Endothelial cell of umbilical vein (primary cell): ENCODE data around the gene FUT2. TPM values are rescaled to one million over a fixed set of nuclear protein-coding genes. Genes with fewer than 3 reads are reported as not detected.

Source experiments
- BruUV-seq: library from RNA; stranded (reverse); fragments of 400-500 nt; replicated peaks from 2 replicates; lab custom pipeline; 2021; lab: Mats Ljungman, UMichigan
- CTCF ChIA-PET: fragments of 300-600, 350-600 bp; sonication (Branson Sonifier 250); formaldehyde crosslinking; loops from one replicate; lab custom pipeline; 2021; ENCODE audit warnings: antibody characterized with exemption, inconsistent platforms; lab: Charles Lee
- POLR2A ChIA-PET: fragments of 300-600, 350-600 bp; sonication (Branson Sonifier 250); formaldehyde crosslinking; loops from one replicate; lab custom pipeline; 2021; ENCODE audit warnings: antibody characterized with exemption, inconsistent platforms; lab: Charles Lee
- DNase-seq: peaks from one replicate; pipeline ENCODE4 v3.0.0-alpha.2; 2011; ENCODE audit warnings: low read depth, low spot score
- FAIRE-seq: peaks from 2 replicates; lab custom pipeline; 2011; peaks lifted over from hg19 to GRCh38; lab: Jason Lieb, UNC
- H2AFZ ChIP-seq: 2 replicates; pipeline ENCODE4 v1.6.0; 2012; ENCODE audit warnings: low read depth, low read length, control low read depth, inconsistent platforms
- H3K27ac ChIP-seq: 2 replicates; pipeline ENCODE4 v1.5.1; 2011; ENCODE audit warnings: low read depth, mild to moderate bottlenecking, control low read depth, low read length, moderate library complexity; ENCODE audit not compliant: insufficient read depth
- H3K27me3 ChIP-seq, 2 experiments: 2 replicates each; pipeline versions ENCODE4 v1.6.0 to v1.6.1; 2011; ENCODE audit warnings: low read length in 2 of 2, mixed read lengths in 1 of 2; ENCODE audit not compliant: control insufficient read depth in 2 of 2, insufficient read depth in 2 of 2
- H3K36me3 ChIP-seq, 2 experiments: 2 replicates in 1 of 2; 3 replicates in 1 of 2; pipeline ENCODE4 v1.5.1; 2011; ENCODE audit warnings: low read length in 2 of 2, mild to moderate bottlenecking in 1 of 2, moderate library complexity in 1 of 2; ENCODE audit not compliant: control insufficient read depth in 2 of 2, insufficient read depth in 2 of 2; ENCODE audit errors: extremely low read depth in 1 of 2
- H3K4me1 ChIP-seq: 3 replicates; pipeline ENCODE4 v1.5.1; 2011; ENCODE audit warnings: mild to moderate bottlenecking, low read length; ENCODE audit not compliant: control insufficient read depth, insufficient read depth; ENCODE audit errors: extremely low read depth
- H3K4me2 ChIP-seq: 2 replicates; pipeline ENCODE4 v1.6.1; 2011; ENCODE audit warnings: low read length, control low read depth, mixed read lengths; ENCODE audit not compliant: insufficient read depth
- H3K4me3 ChIP-seq, 3 experiments: fragments of 200-600 bp in 1 of 3; sonication (generic), shearing (Covaris generic) in 1 of 3; replicated peaks in 1 of 3; 2 replicates each; pipeline ENCODE4 v1.5.1; 2011 to 2016; ENCODE audit warnings: control low read depth in 3 of 3, low read length in 3 of 3, mild to moderate bottlenecking in 2 of 3, inconsistent platforms in 1 of 3, low read depth in 1 of 3, moderate library complexity in 1 of 3; ENCODE audit not compliant: insufficient read depth in 1 of 3
- H3K79me2 ChIP-seq: 2 replicates; pipeline ENCODE4 v1.6.0; 2012; ENCODE audit warnings: low read length, inconsistent platforms; ENCODE audit not compliant: control insufficient read depth, insufficient read depth
- H3K9ac ChIP-seq: replicated peaks from 2 replicates; pipeline ENCODE3; 2011; ENCODE audit warnings: low read length, control low read depth; ENCODE audit not compliant: insufficient read depth; ENCODE audit errors: extremely low read depth
- H3K9me1 ChIP-seq: replicated peaks from 3 replicates; pipeline ENCODE4 v1.6.0; 2011; ENCODE audit warnings: mild to moderate bottlenecking, low read length; ENCODE audit not compliant: control insufficient read depth, insufficient read depth; ENCODE audit errors: extremely low read depth
- H3K9me3 ChIP-seq: replicated peaks from 2 replicates; pipeline ENCODE4 v1.5.1; 2012; ENCODE audit warnings: low read length, inconsistent platforms; ENCODE audit not compliant: control insufficient read depth, insufficient read depth
- H4K20me1 ChIP-seq: replicated peaks from 2 replicates; pipeline ENCODE3; 2011; ENCODE audit warnings: mild to moderate bottlenecking, low read length; ENCODE audit not compliant: control insufficient read depth, insufficient read depth; ENCODE audit errors: extremely low read depth
- EZH2 ChIP-seq: IDR thresholded peaks from 2 replicates; pipeline ENCODE4 v1.6.1; 2012; ENCODE audit warnings: borderline replicate concordance, low read depth, mild to moderate bottlenecking, moderate library complexity, low read length, inconsistent platforms; ENCODE audit not compliant: severe bottlenecking
- FOS ChIP-seq: IDR thresholded peaks from 2 replicates; pipeline ENCODE4 v1.6.1; 2011; ENCODE audit warnings: mild to moderate bottlenecking, low read length, moderate library complexity, borderline replicate concordance; ENCODE audit not compliant: insufficient read depth
- GATA2 ChIP-seq: IDR thresholded peaks from 2 replicates; pipeline ENCODE4 v1.7.0; 2011; ENCODE audit warnings: low read depth, mild to moderate bottlenecking, moderate library complexity, mixed read lengths, low read length; ENCODE audit not compliant: insufficient read length, insufficient read depth
- JUN ChIP-seq: IDR thresholded peaks from 2 replicates; pipeline ENCODE4 v1.6.1; 2011; ENCODE audit warnings: borderline replicate concordance, low read depth; ENCODE audit not compliant: insufficient read length, insufficient read depth
- MYC ChIP-seq: IDR thresholded peaks from one replicate; pipeline ENCODE4 v1.6.1; 2011; ENCODE audit warnings: mild to moderate bottlenecking, low read depth, low read length
- POLR2A ChIP-seq: IDR thresholded peaks from 2 replicates; pipeline ENCODE4 v1.6.1; 2012; ENCODE audit warnings: low read depth, mild to moderate bottlenecking, control low read depth, low read length
- POLR2AphosphoS5 ChIP-seq: IDR thresholded peaks from 2 replicates; pipeline ENCODE4 v1.6.1; 2012; ENCODE audit warnings: low read depth, mild to moderate bottlenecking, control low read depth, low read length, moderate library complexity; ENCODE audit not compliant: insufficient read depth
- dilution Hi-C: fragments of 300-500 bp; cut with MboI; formaldehyde crosslinking; loops from one replicate; pipeline ENCODE4 v1.15.0; 2019; ENCODE audit warnings: low sequenced_read_pairs; ENCODE audit not compliant: extremely low pct_ligation_motif_present
- intact Hi-C: fragments of 100-400 bp; cut with micrococcal nuclease; formaldehyde crosslinking; loops from one replicate; pipeline ENCODE4 v1.10.0; 2022
- polyA plus RNA-seq, 4 experiments: library from polyadenylated mRNA; depleted of rRNA in 3 of 4; stranded (reverse) in 3 of 4; unstranded in 1 of 4; fragments of >200 nt; gene quantifications; 2 replicates each; pipeline versions ENCODE4 v1.2.1 to v1.2.3, GENCODE V29; 2011 to 2012; ENCODE audit warnings: missing spikeins in 1 of 4
- total RNA-seq: library from RNA; stranded (reverse); gene quantifications from 2 replicates; pipeline ENCODE4 v1.2.3, GENCODE V29; 2021
- TF ChIP-seq, protein P1 (sequence below), 2 donors: IDR thresholded peaks; 1 replicate in 1 of 2; 2 replicates in 1 of 2; pipeline ENCODE4 v1.5.1; 2011; ENCODE audit warnings: low read length in 2 of 2, mild to moderate bottlenecking in 2 of 2, moderate library complexity in 2 of 2, control low read depth in 1 of 2, inconsistent platforms in 1 of 2, low read depth in 1 of 2; ENCODE audit not compliant: insufficient read depth in 1 of 2; ENCODE audit errors: extremely low read depth in 1 of 2
- TF ChIP-seq, protein P2 (sequence below): IDR thresholded peaks from 2 replicates; pipeline ENCODE4 v1.6.1; 2011; ENCODE audit not compliant: insufficient read depth, insufficient read length

FUT2 gene
- total and polyA plus RNA-seq, 2 donors (not counting 3 experiments of a cell fraction or from before 2014, with no cell fraction given) = not detected

DNA sequence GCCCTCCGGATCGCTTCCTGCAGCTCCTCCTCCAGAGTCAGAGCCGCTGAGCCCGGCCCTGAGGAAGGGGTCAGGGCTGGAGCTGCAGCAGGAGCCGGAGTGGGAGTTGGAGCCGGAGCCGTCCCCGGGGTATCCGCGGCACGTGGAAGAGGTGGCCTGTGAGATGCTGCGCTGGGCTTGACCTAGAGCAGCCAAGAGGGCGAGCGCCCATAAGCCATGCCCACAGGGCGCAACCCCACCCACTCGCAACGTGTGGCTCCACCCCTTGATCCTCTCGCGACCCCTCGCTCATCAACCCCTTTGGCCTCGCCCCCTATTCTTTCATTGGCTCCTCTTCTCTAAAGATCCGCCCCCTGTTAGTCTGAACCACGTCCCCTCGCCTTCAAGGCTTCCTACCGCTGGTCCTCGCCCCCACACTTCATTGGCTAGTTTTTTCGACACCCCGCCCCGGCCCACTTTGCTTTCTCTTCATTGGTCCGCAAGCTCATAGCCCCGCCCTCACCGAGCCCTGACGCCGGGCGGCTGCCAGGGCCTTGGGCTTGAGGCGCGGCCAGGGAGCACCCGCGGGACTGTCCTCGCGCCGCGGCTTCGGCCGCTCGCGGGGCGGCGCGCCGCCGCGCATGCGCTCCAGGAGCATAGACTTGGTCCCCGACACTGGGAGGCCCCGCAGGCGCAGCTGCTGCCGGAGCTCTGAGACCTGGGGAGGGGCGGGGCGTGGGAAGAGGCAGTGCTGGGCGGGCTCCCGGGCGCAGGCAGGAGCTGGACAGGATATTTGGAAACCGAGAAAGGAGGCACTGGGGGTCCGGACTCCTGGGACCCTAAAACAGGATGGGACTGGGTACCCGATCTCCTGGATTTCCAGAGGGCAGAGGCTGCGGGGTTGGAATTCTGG lies 18.3 kb downstream of the FUT2 start:
- peak overlapping the region; percentile 72 for H3K4me2 ChIP-seq
- H3K9me3 ChIP-seq = no peaks in the 10 kb centered on the region
- no peak for TF ChIP-seq EZH2
- TF ChIP-seq FOS = no peak
- TF ChIP-seq, protein P1, sequence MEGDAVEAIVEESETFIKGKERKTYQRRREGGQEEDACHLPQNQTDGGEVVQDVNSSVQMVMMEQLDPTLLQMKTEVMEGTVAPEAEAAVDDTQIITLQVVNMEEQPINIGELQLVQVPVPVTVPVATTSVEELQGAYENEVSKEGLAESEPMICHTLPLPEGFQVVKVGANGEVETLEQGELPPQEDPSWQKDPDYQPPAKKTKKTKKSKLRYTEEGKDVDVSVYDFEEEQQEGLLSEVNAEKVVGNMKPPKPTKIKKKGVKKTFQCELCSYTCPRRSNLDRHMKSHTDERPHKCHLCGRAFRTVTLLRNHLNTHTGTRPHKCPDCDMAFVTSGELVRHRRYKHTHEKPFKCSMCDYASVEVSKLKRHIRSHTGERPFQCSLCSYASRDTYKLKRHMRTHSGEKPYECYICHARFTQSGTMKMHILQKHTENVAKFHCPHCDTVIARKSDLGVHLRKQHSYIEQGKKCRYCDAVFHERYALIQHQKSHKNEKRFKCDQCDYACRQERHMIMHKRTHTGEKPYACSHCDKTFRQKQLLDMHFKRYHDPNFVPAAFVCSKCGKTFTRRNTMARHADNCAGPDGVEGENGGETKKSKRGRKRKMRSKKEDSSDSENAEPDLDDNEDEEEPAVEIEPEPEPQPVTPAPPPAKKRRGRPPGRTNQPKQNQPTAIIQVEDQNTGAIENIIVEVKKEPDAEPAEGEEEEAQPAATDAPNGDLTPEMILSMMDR (IDR thresholded peaks at IDR 0.05; ENCODE audit: extremely low read depth in 1 of 2, insufficient read depth in 1 of 2, low read depth in 1 of 2, low read length in 2 of 2) = no peak
- no peak for TF ChIP-seq GATA2
- no peak for TF ChIP-seq POLR2A
- no peak for TF ChIP-seq MYC
- no peak for TF ChIP-seq POLR2AphosphoS5
- TF ChIP-seq, protein P2, sequence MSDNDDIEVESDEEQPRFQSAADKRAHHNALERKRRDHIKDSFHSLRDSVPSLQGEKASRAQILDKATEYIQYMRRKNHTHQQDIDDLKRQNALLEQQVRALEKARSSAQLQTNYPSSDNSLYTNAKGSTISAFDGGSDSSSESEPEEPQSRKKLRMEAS = no peak
- TF ChIP-seq JUN = no peak
- H3K9ac ChIP-seq = peak overlapping the region; percentile 76
- dilution Hi-C loops (no loop called here), intact Hi-C loops (loop anchor here (1.0 kb wide), 4 partner anchors 11 to 68 kb away; partner anchors contain the start of genes CA11 and RASIP1)
- ChIA-PET CTCF (interaction anchor here (0.9 to 3.9 kb wide), 10 partner anchors 9 to 256 kb away, joined by 3 to 29 read pairs (median 11); partner anchors contain the start of genes CA11 and FUT2), POLR2A (no interaction called here)
- peak overlapping the region; percentile 37 to 63 (median 50) for H3K4me3 ChIP-seq
- BruUV-seq = no TSS peak
- FAIRE-seq (peak; percentile 98), DNase-seq (peak; percentile 100)
- H4K20me1 ChIP-seq = no peaks in the 10 kb centered on the region
- H3K9me1 ChIP-seq = no peaks in the 10 kb centered on the region
- H3K4me1 ChIP-seq = peaks cover 15% of the 10 kb centered on the region
- H2AFZ ChIP-seq = peak overlapping the region; percentile 85
- no peaks in the 10 kb centered on the region for H3K79me2 ChIP-seq
- no peaks in the 10 kb centered on the region for H3K36me3 ChIP-seq
- peak overlapping the region; percentile 52 for H3K27ac ChIP-seq
- no peaks in the 10 kb centered on the region for H3K27me3 ChIP-seq
